Heart left ventricle (tissue), 13 donors: ENCODE results near the gene LARP4B.

Experiments
- CTCF ChIP-seq, 12 donors: fragments of 200-600 bp; sonication (generic) in 4 of 12; IDR thresholded peaks; one replicate each; pipeline versions ENCODE4 v1.5.0 to v1.8.0; 2018 to 2022; ENCODE audit warnings: antibody characterized with exemption in 12 of 12, mild to moderate bottlenecking in 5 of 12
- POLR2A ChIP-seq, 2 donors: fragments of 450-650 bp; IDR thresholded peaks; one replicate each; pipeline ENCODE4 v1.6.1; 2017; ENCODE audit warnings: antibody characterized with exemption in 2 of 2, mild to moderate bottlenecking in 2 of 2, moderate library complexity in 2 of 2
- donor health status: ischemic (EF 13 %, LVEDD 7.1; RV severe dilation, severe dysfunction).
- donor health status: DM: no; HTN: yes; CAD: no.
- donor health status: DM: no; HTN: no; CAD: no.
- donor health status: ischemic (EF 25% LVEDD 6.9; RV normal size, moderate dysfunction).
- donor health status: ischemic (EF 25% LVEDD 5.7; RV mildly dilated, moderate dysfunction).
- donor health status: ischemic (EF 35%, LVEDD 5.7; RV mildly dilated, moderate dysfunction).
- donor health status: nonischemic (EF 11% LVEDD 7.7; RV severe dilation, severe dysfunction).
- donor health status: DM: yes; HTN: yes; CAD: no.
- donor health status: PGD.
- donor health status: ischemic (EF 29% LVEDD 5.4; RV normal size, mild dysfunction).
- donor health status: nonischemic (EF 23%, LVEDD 6.1; RV moderate dilation, normal function).

GRCh38 chr10:786633-787474 is 144.7 kb downstream of the LARP4B start:
- no peak for TF ChIP-seq CTCF (IDR thresholded peaks at IDR 0.05)
- no peak for TF ChIP-seq POLR2A (IDR thresholded peaks at IDR 0.05)
